HepG2 (cell line): ENCODE measurements around the gene MYO7A. TPM values are rescaled to one million over a fixed set of nuclear protein-coding genes. Genes with fewer than 3 reads are reported as not detected.

Experiments used
- ATAC-seq: fragments of 200-7000 bp; cut with Tn5 transposase; 3 replicates; pipeline ENCODE4 v1.9.1; 2020; ENCODE audit warnings: mild to moderate bottlenecking, moderate library complexity
- Bru-seq: library from RNA; stranded (reverse); fragments of 400-500 nt; gene quantifications from one replicate; lab custom pipeline; 2021; lab: Mats Ljungman, UMichigan
- BruChase-seq, 2 experiments: library from RNA; stranded (reverse); fragments of 400-500 nt; gene quantifications; one replicate each; lab custom pipeline; 2021; lab: Mats Ljungman, UMichigan
- BruUV-seq: library from RNA; stranded (reverse); fragments of 400-500 nt; replicated peaks from 2 replicates; lab custom pipeline; 2021; lab: Mats Ljungman, UMichigan
- CTCF ChIA-PET: fragments of 300-600 bp; formaldehyde crosslinking; extraction: SDS; loops from one replicate; lab custom pipeline; 2021; ENCODE audit warnings: low total read pairs, inconsistent platforms, low intra/inter-chr PET ratio; lab: Yijun Ruan, JAX
- POLR2A ChIA-PET: fragments of 350-600 bp; sonication (Branson Sonifier 250); formaldehyde crosslinking; loops from one replicate; lab custom pipeline; 2020; ENCODE audit warnings: antibody characterized with exemption, inconsistent platforms; lab: Yijun Ruan, JAX
- DNase-seq: peaks from one replicate; pipeline ENCODE4 v3.0.0-alpha.2; 2015; ENCODE audit warnings: low spot score
- FAIRE-seq: peaks from 3 replicates; lab custom pipeline; 2011; peaks lifted over from hg19 to GRCh38; lab: Jason Lieb, UNC
- H2AFZ ChIP-seq: one replicate; pipeline ENCODE4 v1.6.1; 2011; ENCODE audit warnings: low read length, inconsistent platforms
- H3K27ac ChIP-seq: fragments of 300-600 bp; 3 replicates; pipeline ENCODE4 v1.8.0; 2011; ENCODE audit warnings: mixed run types, mild to moderate bottlenecking, mixed read lengths, low read length, inconsistent platforms; ENCODE audit not compliant: insufficient read depth; ENCODE audit errors: extremely low read length
- H3K27me3 ChIP-seq, 2 experiments: fragments of 200-600 bp in 1 of 2; 2 replicates in 1 of 2; 3 replicates in 1 of 2; pipeline versions ENCODE4 v1.6.0 to v1.8.0; 2011; ENCODE audit warnings: low read length in 2 of 2, mild to moderate bottlenecking in 2 of 2, moderate library complexity in 2 of 2, inconsistent platforms in 1 of 2; ENCODE audit not compliant: insufficient read depth in 2 of 2, control insufficient read depth in 1 of 2
- H3K36me3 ChIP-seq, 2 experiments: fragments of 200-600 bp in 1 of 2; replicated peaks in 1 of 2; 2 replicates in 1 of 2; 3 replicates in 1 of 2; pipeline versions ENCODE4 v1.5.1 to v1.8.0; 2011; ENCODE audit warnings: low read length in 2 of 2, inconsistent platforms in 1 of 2; ENCODE audit not compliant: insufficient read depth in 2 of 2, control insufficient read depth in 1 of 2
- H3K4me1 ChIP-seq: 2 replicates; pipeline ENCODE4 v1.5.1; 2012; ENCODE audit warnings: low read length, inconsistent platforms; ENCODE audit not compliant: insufficient read depth
- H3K4me2 ChIP-seq: 2 replicates; pipeline ENCODE4 v1.6.0; 2011; ENCODE audit warnings: low read depth, low read length, inconsistent platforms
- H3K4me3 ChIP-seq, 3 experiments: fragments of 200-600 bp in 1 of 3; sonication (generic), shearing (Covaris generic) in 1 of 3; replicated peaks in 1 of 3; 2 replicates each; pipeline ENCODE4 v1.5.1; 2011 to 2016; ENCODE audit warnings: low read length in 3 of 3, inconsistent platforms in 2 of 3, low read depth in 2 of 3, mild to moderate bottlenecking in 2 of 3, control low read depth in 1 of 3, mixed read lengths in 1 of 3; ENCODE audit not compliant: insufficient read depth in 1 of 3
- H3K79me2 ChIP-seq: one replicate; pipeline ENCODE4 v1.6.1; 2011; ENCODE audit warnings: low read length, inconsistent platforms; ENCODE audit not compliant: insufficient read depth
- H3K9ac ChIP-seq: 2 replicates; pipeline ENCODE4 v1.6.0; 2011; ENCODE audit warnings: mild to moderate bottlenecking, low read depth, low read length, inconsistent platforms; ENCODE audit not compliant: insufficient read depth
- H3K9me3 ChIP-seq: 2 replicates; pipeline ENCODE4 v1.5.1; 2012; ENCODE audit warnings: mild to moderate bottlenecking, low read length
- H4K20me1 ChIP-seq: 2 replicates; pipeline ENCODE4 v1.6.0; 2011; ENCODE audit warnings: inconsistent platforms, mild to moderate bottlenecking, low read length, moderate library complexity; ENCODE audit not compliant: insufficient read depth
- MZF1 ChIP-seq: sonication (generic); formaldehyde crosslinking; IDR thresholded peaks from 2 replicates; pipeline ENCODE4 v1.8.1; 2023; ENCODE audit warnings: mild to moderate bottlenecking, missing genetic modification reagents, borderline replicate concordance
- RXRB ChIP-seq: IDR thresholded peaks from 2 replicates; pipeline ENCODE4 v1.6.1; 2016; ENCODE audit warnings: borderline replicate concordance, missing genetic modification reagents, missing compliant biosample characterization
- SOX13 ChIP-seq, 3 experiments: fragments of 450-650 bp in 1 of 3; sonication (generic) in 1 of 3; formaldehyde crosslinking in 1 of 3; IDR thresholded peaks in 2 of 3; conservative IDR thresholded peaks in 1 of 3; 2 replicates each; pipeline versions ENCODE4 v1.5.0 to v1.6.1; 2016 to 2020; ENCODE audit warnings: antibody characterized with exemption in 1 of 3, mild to moderate bottlenecking in 1 of 3, missing compliant biosample characterization in 1 of 3, missing genetic modification reagents in 1 of 3, moderate library complexity in 1 of 3
- ZFP36L1 ChIP-seq: sonication (generic); formaldehyde crosslinking; IDR thresholded peaks from 2 replicates; pipeline ENCODE4 v1.8.0; 2022; ENCODE audit warnings: mild to moderate bottlenecking, missing genetic modification reagents, moderate library complexity
- ZNF768 ChIP-seq: sonication (generic); formaldehyde crosslinking; IDR thresholded peaks from 2 replicates; pipeline ENCODE4 v1.4.0; 2020; ENCODE audit warnings: missing genetic modification reagents
- ZSCAN29 ChIP-seq: sonication (generic); formaldehyde crosslinking; conservative IDR thresholded peaks from 2 replicates; pipeline ENCODE4 v1.4.0; 2020; ENCODE audit warnings: mild to moderate bottlenecking, missing genetic modification reagents
- WGBS: methylation state at CpG from one replicate; pipeline ENCODE4 v1.1.6; 2017; ENCODE audit warnings: low lambda C conversion rate; 5-methylcytosine and 5-hydroxymethylcytosine counted together
- in situ Hi-C: cut with HindIII; loops from 2 replicates; pipeline ENCODE4 v1.10.0; 2017; ENCODE audit warnings: low pct_unique_long_range_greater_than_20kb; ENCODE audit not compliant: extremely low pct_ligation_motif_present
- intact Hi-C: fragments of 100-400 bp; cut with micrococcal nuclease; formaldehyde crosslinking; loops from one replicate; pipeline ENCODE4 v1.10.0; 2022; ENCODE audit not compliant: unreplicated experiment
- long read RNA-seq, 2 experiments: library from RNA in 1 of 2; library from polyadenylated mRNA in 1 of 2; stranded (forward) in 1 of 2; unstranded in 1 of 2; transcript quantifications; one replicate each; pipeline ENCODE4 v2.0.0, GENCODE V29; 2019 to 2022
- polyA minus RNA-seq, 3 experiments: library from RNA; depleted of rRNA, polyadenylated mRNA; stranded (reverse); fragments of >200 nt; gene quantifications; 2 replicates each; pipeline ENCODE4 v1.2.3, GENCODE V29; 2011; ENCODE audit warnings: low replicate concordance in 1 of 3
- polyA plus RNA-seq, 8 experiments: library from polyadenylated mRNA; depleted of rRNA in 3 of 8; stranded (reverse) in 7 of 8; unstranded in 1 of 8; fragments of >200 nt; fragmentation: Illumina TruSeq in 4 of 8; extraction: Trizol in 4 of 8; gene quantifications; 2 replicates each; pipeline versions ENCODE4 v1.2.1 to v1.2.3, GENCODE V29; 2011 to 2016; ENCODE audit warnings: low read depth in 4 of 8, missing spikeins in 1 of 8, mixed read lengths in 1 of 8; ENCODE audit not compliant: insufficient read depth in 1 of 8
- total RNA-seq, 5 experiments: library from RNA; depleted of rRNA; stranded (reverse); fragments of >200 nt; fragmentation: Illumina TruSeq; extraction: Trizol; gene quantifications; 2 replicates each; pipeline ENCODE4 v1.2.3, GENCODE V29; 2016; ENCODE audit warnings: low read depth in 1 of 5
- TF ChIP-seq, protein P1 (sequence below): IDR thresholded peaks from 2 replicates; pipeline ENCODE4 v1.6.1; 2016; ENCODE audit warnings: missing genetic modification reagents, missing compliant biosample characterization
- TF ChIP-seq, protein P2 (sequence below): sonication (generic); formaldehyde crosslinking; IDR thresholded peaks from 2 replicates; pipeline ENCODE4 v1.4.0; 2020; ENCODE audit warnings: missing genetic modification reagents

MYO7A gene
- total RNA-seq (2016; rRNA removed; fragmentation: Illumina TruSeq; extraction: Trizol) (3.6 and 7.5 TPM in 2 replicates), polyA plus RNA-seq (2011; rRNA removed) (8.1 and 10.0 TPM in 2 replicates), polyA minus RNA-seq (2011; rRNA and poly(A)+ RNA removed; ENCODE audit: low replicate concordance) (0.16 and 9.9 TPM in 2 replicates), Bru-seq, nascent RNA (percentile 44 among the genes with signal in this experiment), BruChase-seq, experiment 1, labeled RNA remaining after a 6-hour chase (percentile 55 among the genes with signal in this experiment), BruChase-seq, experiment 2, labeled RNA remaining after a 2-hour chase (percentile 48 among the genes with signal in this experiment)
- total RNA-seq (2016; cell fraction: cytosol; rRNA removed; fragmentation: Illumina TruSeq; extraction: Trizol; ENCODE audit: low read depth), result 2.3 and 3.1 TPM in 2 replicates
- 3.4 and 8.0 TPM in 2 replicates for total RNA-seq (2016; cell fraction: insoluble cytoplasmic fraction; rRNA removed; fragmentation: Illumina TruSeq; extraction: Trizol)
- 1.8 and 1.9 TPM in 2 replicates for total RNA-seq (2016; cell fraction: membrane; rRNA removed; fragmentation: Illumina TruSeq; extraction: Trizol)
- total RNA-seq (2016; cell fraction: nucleus; rRNA removed; fragmentation: Illumina TruSeq; extraction: Trizol), result 10.5 and 15.0 TPM in 2 replicates
- polyA plus RNA-seq (2011; cell fraction: cytosol; rRNA removed), result 3.1 and 3.5 TPM in 2 replicates
- 71.3 and 112 TPM in 2 replicates for polyA plus RNA-seq (2011; cell fraction: nucleus; rRNA removed)
- polyA plus RNA-seq (2012), result 5.5 and 8.4 TPM in 2 replicates
- polyA plus RNA-seq (2016; cell fraction: cytosol; fragmentation: Illumina TruSeq; extraction: Trizol; ENCODE audit: low read depth), result 0.23 and 0.45 TPM in 2 replicates
- polyA plus RNA-seq (2016; cell fraction: insoluble cytoplasmic fraction; fragmentation: Illumina TruSeq; extraction: Trizol; ENCODE audit: low read depth), result 3.0 and 3.3 TPM in 2 replicates
- 0.84 and 0.94 TPM in 2 replicates for polyA plus RNA-seq (2016; cell fraction: membrane; fragmentation: Illumina TruSeq; extraction: Trizol; ENCODE audit: low read depth)
- polyA plus RNA-seq (2016; cell fraction: nucleus; fragmentation: Illumina TruSeq; extraction: Trizol; ENCODE audit: insufficient read depth, low read depth), result 37.9 and 40.7 TPM in 2 replicates
- polyA minus RNA-seq (2011; cell fraction: cytosol; rRNA and poly(A)+ RNA removed), result 3.9 and 4.2 TPM in 2 replicates
- 17.3 and 17.4 TPM in 2 replicates for polyA minus RNA-seq (2011; cell fraction: nucleus; rRNA and poly(A)+ RNA removed)
- long read RNA-seq, experiment 1, partial matches to known transcripts, result 1 of 5 reads
- long read RNA-seq, experiment 1, other reads (novel, unspliced or antisense), result 4 of 5 reads
- long read RNA-seq, experiment 2, partial matches to known transcripts, result 2 of 8 reads
- long read RNA-seq, experiment 2, other reads (novel, unspliced or antisense), result 6 of 8 reads

GRCh38 chr11:77127920-77128691, at the start of gene MYO7A:
Gene MYO7A, plus strand, starts transcription at chr11:77128246. Its CDS starts 2,389 bp downstream, at chr11:77130635.
- Histone ChIP-seq H3K79me2 (no peaks in the 10 kb centered on the region), H3K27me3 (peaks cover 0 to 13% of the 10 kb centered on the region in 2 experiments; a peak in 1 of 5 replicates), H3K9ac (peak within 1 kb of the TSS; percentile 66), H3K27ac (peak within 1 kb of the TSS; percentile 14), H4K20me1 (no peaks in the 10 kb centered on the region), H3K4me2 (peak within 1 kb of the TSS; percentile 100), H3K4me3 (peak within 1 kb of the TSS; percentile 53 to 80 (median 54)), H3K9me3 (no peaks in the 10 kb centered on the region), H3K36me3 (no peaks in the 10 kb centered on the region), H3K4me1 (peaks cover 57% of the 10 kb centered on the region), H2AFZ (peak within 1 kb of the TSS; percentile 46)
- FAIRE-seq (peak; percentile 82), DNase-seq (peak; percentile 89), ATAC-seq (peak; percentile 88)
- CTCF ChIA-PET, result interaction anchor here (1.3 to 5.0 kb wide), 6 partner anchors 15 to 420 kb away, joined by 3 to 150 read pairs (median 6); no protein-coding TSS in a partner anchor
- intact Hi-C loops, result loop anchor here (1.0 to 2.0 kb wide), 3 partner anchors 17 to 421 kb away; no protein-coding TSS in a partner anchor
- TSS peak; percentile 85 for BruUV-seq
- 1% methylated on average over 12 of the region's 20 CpGs for WGBS
- in situ Hi-C loops, result loop anchor here (5.0 kb wide), 1 partner anchor 59 kb away; no protein-coding TSS in a partner anchor
- POLR2A ChIA-PET, result interaction anchor here (1.2 to 3.1 kb wide), 6 partner anchors 9 to 60 kb away, joined by 3 to 12 read pairs (median 9); no protein-coding TSS in a partner anchor
- TF ChIP-seq MZF1 (no peak), ZFP36L1 (CRISPR knock-in tag) (peak; percentile 54; the same call in 1 of the 2 replicates), ZSCAN29 (CRISPR knock-in tag) (0 out of 2 replicates have a peak, but pooled peaks have one; percentile 12), SOX13 (IDR thresholded peaks at IDR 0.05) (no peak), SOX13 (CRISPR knock-in tag; conservative IDR thresholded peaks at IDR 0.05 in 1 of 2, IDR thresholded peaks at IDR 0.05 in 1 of 2) (peak in 1 of 2 experiments; percentile 54; a peak in 1 of 4 replicates), ZNF768 (CRISPR knock-in tag) (peak; percentile 80), RXRB (CRISPR knock-in tag) (peak; percentile 61)
- TF ChIP-seq, protein P1, sequence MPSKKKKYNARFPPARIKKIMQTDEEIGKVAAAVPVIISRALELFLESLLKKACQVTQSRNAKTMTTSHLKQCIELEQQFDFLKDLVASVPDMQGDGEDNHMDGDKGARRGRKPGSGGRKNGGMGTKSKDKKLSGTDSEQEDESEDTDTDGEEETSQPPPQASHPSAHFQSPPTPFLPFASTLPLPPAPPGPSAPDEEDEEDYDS, result peak; percentile 91
- TF ChIP-seq, protein P2, sequence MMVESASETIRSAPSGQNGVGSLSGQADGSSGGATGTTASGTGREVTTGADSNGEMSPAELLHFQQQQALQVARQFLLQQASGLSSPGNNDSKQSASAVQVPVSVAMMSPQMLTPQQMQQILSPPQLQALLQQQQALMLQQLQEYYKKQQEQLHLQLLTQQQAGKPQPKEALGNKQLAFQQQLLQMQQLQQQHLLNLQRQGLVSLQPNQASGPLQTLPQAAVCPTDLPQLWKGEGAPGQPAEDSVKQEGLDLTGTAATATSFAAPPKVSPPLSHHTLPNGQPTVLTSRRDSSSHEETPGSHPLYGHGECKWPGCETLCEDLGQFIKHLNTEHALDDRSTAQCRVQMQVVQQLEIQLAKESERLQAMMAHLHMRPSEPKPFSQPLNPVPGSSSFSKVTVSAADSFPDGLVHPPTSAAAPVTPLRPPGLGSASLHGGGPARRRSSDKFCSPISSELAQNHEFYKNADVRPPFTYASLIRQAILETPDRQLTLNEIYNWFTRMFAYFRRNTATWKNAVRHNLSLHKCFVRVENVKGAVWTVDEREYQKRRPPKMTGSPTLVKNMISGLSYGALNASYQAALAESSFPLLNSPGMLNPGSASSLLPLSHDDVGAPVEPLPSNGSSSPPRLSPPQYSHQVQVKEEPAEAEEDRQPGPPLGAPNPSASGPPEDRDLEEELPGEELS (CRISPR knock-in tag), result peak; percentile 53; the same call in 1 of the 2 replicates
